ENCODE measurements around the gene METAP1D. TPM values are rescaled to one million over a fixed set of nuclear protein-coding genes. Genes with fewer than 3 reads are reported as not detected.

Gene METAP1D
- total and polyA plus RNA-seq, 2 experiments from 2014 or later, result 4.0 to 12.0 TPM

GRCh38 chr2:172103471-172104272 is 103.9 kb downstream of the METAP1D start:
- peak overlapping the region; percentile 37 for H3K4me3 ChIP-seq

GRCh38 chr2:172105471-172106107 is 105.8 kb downstream of the METAP1D start:
- H3K9me3 ChIP-seq (ENCODE audit: low read depth), result no peaks in the 10 kb centered on the region
- peaks cover 6% of the 10 kb centered on the region for H3K4me1 ChIP-seq (ENCODE audit: low read depth)
- H3K27me3 ChIP-seq, result peaks cover 99% of the 10 kb centered on the region
- no peak for DNase-seq (ENCODE audit: low read depth in 1 of 2, low spot score in 1 of 2)
- no peaks in the 10 kb centered on the region for H3K36me3 ChIP-seq
- H3K4me3 ChIP-seq, result no peak overlapping the region
- no peak overlapping the region for H3K27ac ChIP-seq
- TF ChIP-seq CTCF (IDR thresholded peaks at IDR 0.05; ENCODE audit: low read depth, low read length), result no peak

More at GRCh38 chr2:172103471-172104272, 103.9 kb downstream of the METAP1D start:
- DNase-seq (ENCODE audit: low read depth in 1 of 2, low spot score in 1 of 2), result peak; percentile 89 to 90
- peak; percentile 94 for TF ChIP-seq CTCF (IDR thresholded peaks at IDR 0.05; ENCODE audit: low read depth, low read length)
- H3K4me1 ChIP-seq (ENCODE audit: low read depth), result peaks cover 19% of the 10 kb centered on the region
- no peaks in the 10 kb centered on the region for H3K36me3 ChIP-seq
- no peaks in the 10 kb centered on the region for H3K9me3 ChIP-seq (ENCODE audit: low read depth)
- peaks cover 99% of the 10 kb centered on the region for H3K27me3 ChIP-seq
- no peak overlapping the region for H3K27ac ChIP-seq

GRCh38 chr2:172106108-172106961 is 106.6 kb downstream of the METAP1D start:
- no peak overlapping the region for H3K4me3 ChIP-seq
- no peaks in the 10 kb centered on the region for H3K36me3 ChIP-seq
- no peaks in the 10 kb centered on the region for H3K9me3 ChIP-seq (ENCODE audit: low read depth)
- peaks cover 3% of the 10 kb centered on the region for H3K4me1 ChIP-seq (ENCODE audit: low read depth)
- DNase-seq (ENCODE audit: low read depth in 1 of 2, low spot score in 1 of 2), result peak in 1 of 2 donors; percentile 48
- peaks cover 95% of the 10 kb centered on the region for H3K27me3 ChIP-seq
- H3K27ac ChIP-seq, result no peak overlapping the region
- TF ChIP-seq CTCF (IDR thresholded peaks at IDR 0.05; ENCODE audit: low read depth, low read length), result peak; percentile 47

- Histone ChIP-seq H3K4me1 (ENCODE audit: low read depth) (no peaks in the 10 kb centered on the region), H3K4me3 (no peak overlapping the region), H3K27ac (no peak overlapping the region), H3K27me3 (peaks cover 90% of the 10 kb centered on the region), H3K9me3 (ENCODE audit: low read depth) (no peaks in the 10 kb centered on the region), H3K36me3 (no peaks in the 10 kb centered on the region)
- TF ChIP-seq CTCF (IDR thresholded peaks at IDR 0.05; ENCODE audit: low read depth, low read length), result no peak
- no peak for DNase-seq (ENCODE audit: low read depth in 1 of 2, low spot score in 1 of 2)
Observed at GRCh38 chr2:172107690-172108586, 108.2 kb downstream of the METAP1D start.

- TF ChIP-seq CTCF (IDR thresholded peaks at IDR 0.05; ENCODE audit: low read depth, low read length), result no peak
- Histone ChIP-seq H3K4me3 (no peak overlapping the region), H3K36me3 (no peaks in the 10 kb centered on the region), H3K4me1 (ENCODE audit: low read depth) (no peaks in the 10 kb centered on the region), H3K9me3 (ENCODE audit: low read depth) (no peaks in the 10 kb centered on the region), H3K27ac (no peak overlapping the region), H3K27me3 (peaks cover 84% of the 10 kb centered on the region)
- no peak for DNase-seq (ENCODE audit: low read depth in 1 of 2, low spot score in 1 of 2)
Observed at GRCh38 chr2:172108587-172108930, 108.8 kb downstream of the METAP1D start.
